NT2/D1 (cell line): ENCODE data around the gene DCAF11.

Source experiments
- SUZ12 ChIP-seq: IDR thresholded peaks from 2 replicates; pipeline ENCODE4 v1.6.1; 2011; ENCODE audit not compliant: insufficient read length, insufficient read depth; ENCODE audit errors: extremely low read depth
- YY1 ChIP-seq: IDR thresholded peaks from 2 replicates; pipeline ENCODE4 v1.6.1; 2011; ENCODE audit not compliant: insufficient read length, insufficient read depth
- ZNF274 ChIP-seq: IDR thresholded peaks from 2 replicates; pipeline ENCODE4 v1.6.1; 2011; ENCODE audit warnings: mild to moderate bottlenecking, low read depth, low read length

- TF ChIP-seq SUZ12, result no peak
- no peak for TF ChIP-seq YY1
- TF ChIP-seq ZNF274, result no peak
Measured at GRCh38 chr14:24123424-24124417, 9.1 kb downstream of the DCAF11 start.
